Tibial nerve (tissue), 4 donors: ENCODE data around the gene CDYL.

Source experiments
- EP300 ChIP-seq, 2 donors: sonication (generic); formaldehyde crosslinking; IDR thresholded peaks; one replicate each; pipeline ENCODE4 v1.6.1; 2017; ENCODE audit warnings: antibody characterized with exemption in 2 of 2, mild to moderate bottlenecking in 1 of 2
- POLR2A ChIP-seq, 2 donors: fragments of 450-650 bp; IDR thresholded peaks; one replicate each; pipeline ENCODE4 v1.6.1; 2017; ENCODE audit warnings: antibody characterized with exemption in 2 of 2, mild to moderate bottlenecking in 2 of 2, moderate library complexity in 2 of 2
- TF ChIP-seq, protein P1 (sequence below), 5 experiments: fragments of 200-600 bp in 3 of 5; fragments of 450-650 bp in 2 of 5; sonication (generic) in 3 of 5; IDR thresholded peaks; one replicate each; pipeline ENCODE4 v1.5.1; 2016 to 2019; ENCODE audit warnings: antibody characterized with exemption in 5 of 5, mild to moderate bottlenecking in 3 of 5, moderate library complexity in 2 of 5

DNA sequence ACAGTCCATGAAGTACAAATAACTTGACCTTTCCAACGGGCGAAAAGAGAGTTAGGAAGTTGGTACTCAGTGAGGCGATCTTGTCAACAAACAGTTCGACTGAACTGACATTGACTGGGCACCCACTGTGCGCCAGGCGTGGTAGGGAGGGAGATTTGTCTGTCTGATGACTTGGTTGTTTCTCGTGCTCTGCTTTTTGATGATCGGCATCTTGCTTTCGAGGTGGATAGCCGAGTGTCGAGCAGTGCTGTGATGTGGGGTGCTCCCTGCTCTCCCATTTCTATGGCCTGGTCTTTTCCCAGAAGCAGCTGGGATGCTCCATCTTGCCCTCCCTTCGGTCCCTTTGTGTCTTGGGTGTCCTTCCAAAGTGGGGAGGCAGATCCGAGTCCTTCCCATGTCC is 197.2 kb downstream of the CDYL start:
- TF ChIP-seq, protein P1, sequence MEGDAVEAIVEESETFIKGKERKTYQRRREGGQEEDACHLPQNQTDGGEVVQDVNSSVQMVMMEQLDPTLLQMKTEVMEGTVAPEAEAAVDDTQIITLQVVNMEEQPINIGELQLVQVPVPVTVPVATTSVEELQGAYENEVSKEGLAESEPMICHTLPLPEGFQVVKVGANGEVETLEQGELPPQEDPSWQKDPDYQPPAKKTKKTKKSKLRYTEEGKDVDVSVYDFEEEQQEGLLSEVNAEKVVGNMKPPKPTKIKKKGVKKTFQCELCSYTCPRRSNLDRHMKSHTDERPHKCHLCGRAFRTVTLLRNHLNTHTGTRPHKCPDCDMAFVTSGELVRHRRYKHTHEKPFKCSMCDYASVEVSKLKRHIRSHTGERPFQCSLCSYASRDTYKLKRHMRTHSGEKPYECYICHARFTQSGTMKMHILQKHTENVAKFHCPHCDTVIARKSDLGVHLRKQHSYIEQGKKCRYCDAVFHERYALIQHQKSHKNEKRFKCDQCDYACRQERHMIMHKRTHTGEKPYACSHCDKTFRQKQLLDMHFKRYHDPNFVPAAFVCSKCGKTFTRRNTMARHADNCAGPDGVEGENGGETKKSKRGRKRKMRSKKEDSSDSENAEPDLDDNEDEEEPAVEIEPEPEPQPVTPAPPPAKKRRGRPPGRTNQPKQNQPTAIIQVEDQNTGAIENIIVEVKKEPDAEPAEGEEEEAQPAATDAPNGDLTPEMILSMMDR (IDR thresholded peaks at IDR 0.05), result no peak
- TF ChIP-seq POLR2A (IDR thresholded peaks at IDR 0.05), result no peak
- TF ChIP-seq EP300 (IDR thresholded peaks at IDR 0.05), result no peak
